Hepatic stellate cell (primary cell): ENCODE measurements around the gene HLA-DOB.
"Not testable (repeated sequence)": the region's sequence is repeated elsewhere in the genome, so short reads cannot be mapped to it uniquely, and the experiment has no call there.

Source experiments
- DNase-seq: peaks from one replicate; pipeline ENCODE4 v3.0.0; 2011; ENCODE audit warnings: low spot score

Gene HLA-DOB

GRCh38 chr6:32807020-32807580 is 9.7 kb downstream of the HLA-DOB start:
- DNase-seq = no peak

DNA sequence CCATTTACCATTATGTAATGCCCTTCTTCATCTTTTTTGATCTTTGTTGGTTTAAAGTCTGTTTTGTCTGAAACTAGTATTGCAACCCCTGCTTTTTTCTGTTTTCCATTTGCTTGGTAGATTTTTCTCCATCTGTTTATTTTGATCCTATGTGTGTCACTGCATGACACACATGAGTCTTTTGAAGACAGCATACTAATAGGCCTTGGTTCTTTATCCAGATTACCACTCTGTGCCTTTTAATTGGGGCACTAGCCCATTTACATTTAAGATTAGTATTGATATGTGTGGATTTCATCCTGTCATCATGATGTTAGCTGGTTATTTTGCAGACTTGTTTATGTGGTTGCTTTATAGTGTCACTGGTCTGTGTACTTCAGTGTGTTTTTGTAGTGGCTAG is 11.4 kb downstream of the HLA-DOB start:
- not testable (repeated sequence) for DNase-seq

DNA sequence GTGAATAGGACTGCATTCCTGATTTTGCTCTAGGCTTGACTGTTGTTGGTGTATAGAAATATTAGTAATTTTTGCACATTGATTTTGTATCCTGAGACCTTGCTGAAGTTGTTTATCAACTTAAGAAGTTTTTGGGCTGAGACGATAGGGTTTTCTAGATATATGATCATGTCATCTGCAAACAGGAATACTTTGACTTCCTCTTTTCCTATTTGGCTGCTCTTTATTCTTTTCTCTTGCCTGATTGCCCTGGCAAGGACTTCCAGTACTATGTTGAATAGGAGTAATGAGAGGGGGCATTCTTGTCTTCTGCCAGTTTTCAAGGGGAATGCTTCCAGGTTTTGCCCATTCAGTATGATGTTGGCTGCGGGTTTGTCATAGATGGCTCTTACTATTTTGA is 13.4 kb downstream of the HLA-DOB start:
- no peak for DNase-seq

- DNase-seq = no peak
Measured at GRCh38 chr6:32799740-32800139, 17.1 kb downstream of the HLA-DOB start.

DNA sequence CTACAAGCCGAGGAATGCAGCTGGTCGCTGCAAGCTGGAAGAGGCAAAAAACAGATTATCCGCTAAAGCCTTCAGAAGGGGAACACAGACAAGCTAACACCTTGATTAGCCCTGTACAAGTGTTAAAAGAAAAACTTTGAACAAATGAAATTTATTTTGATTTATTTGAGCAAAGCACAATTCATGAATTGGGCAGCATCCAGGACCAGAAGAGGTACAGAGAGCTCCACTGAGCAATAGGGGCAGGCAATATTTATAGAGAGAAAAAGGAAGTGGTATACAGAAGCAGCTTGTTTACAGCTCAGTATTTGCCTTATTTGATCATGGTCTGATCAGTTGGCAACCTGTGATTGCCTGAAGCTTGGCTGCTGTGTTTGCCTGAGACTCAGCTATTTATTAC is 17.6 kb downstream of the HLA-DOB start:
- no peak for DNase-seq

- peak; percentile 34 for DNase-seq
Measured at GRCh38 chr6:32796848-32797776, 19.7 kb downstream of the HLA-DOB start.

GRCh38 chr6:32794510-32794909 is 22.3 kb downstream of the HLA-DOB start:
- DNase-seq = no peak

GRCh38 chr6:32792901-32793435 is 23.8 kb downstream of the HLA-DOB start:
- DNase-seq = no peak

- DNase-seq = no peak
Measured at GRCh38 chr6:32790306-32790705, 26.5 kb downstream of the HLA-DOB start.

- peak; percentile 9 for DNase-seq
Measured at GRCh38 chr6:32785781-32786533, 30.8 kb downstream of the HLA-DOB start.

- not testable (repeated sequence) for DNase-seq
Measured at GRCh38 chr6:32782923-32783322, 33.9 kb downstream of the HLA-DOB start.

- no peak for DNase-seq
Measured at GRCh38 chr6:32779036-32779435, 37.8 kb downstream of the HLA-DOB start.

GRCh38 chr6:32775071-32775470 is 41.7 kb downstream of the HLA-DOB start:
- no peak for DNase-seq

- no peak for DNase-seq
Measured at GRCh38 chr6:32774426-32774825, 42.4 kb downstream of the HLA-DOB start.

GRCh38 chr6:32772656-32773055 is 44.1 kb downstream of the HLA-DOB start:
- no peak for DNase-seq

- no peak for DNase-seq
Measured at GRCh38 chr6:32764048-32764447, 52.8 kb downstream of the HLA-DOB start.

GRCh38 chr6:32763421-32763820 is 53.4 kb downstream of the HLA-DOB start, which contains the start of gene HLA-DQB2:
TSS of gene HLA-DQB2 (minus strand) at chr6:32763532. CDS start at chr6:32763470, 62 bp downstream.
- DNase-seq = no peak
